RWPE1 (cell line): Measurements from ENCODE around the gene ZNF555.
"Not testable (repeated sequence)": the region's sequence is repeated elsewhere in the genome, so short reads cannot be mapped to it uniquely, and the experiment has no call there.

Experiments used
- CTCF ChIA-PET: fragments of 350-600 bp; sonication (Branson Sonifier 250); formaldehyde crosslinking; extraction: SDS; loops from one replicate; lab custom pipeline; 2021; lab: Yijun Ruan, JAX
- POLR2A ChIA-PET: fragments of 400-600 bp; formaldehyde crosslinking; extraction: SDS; loops from one replicate; lab custom pipeline; 2020; ENCODE audit warnings: antibody characterized with exemption; ENCODE audit not compliant: low non-redundant PET; lab: Yijun Ruan, JAX
- DNase-seq: peaks from one replicate; pipeline ENCODE4 v3.0.0; 2012; ENCODE audit warnings: low spot score
- H3K27ac ChIP-seq: fragments of 450-650 bp; 2 replicates; pipeline ENCODE4 v1.5.1; 2017
- CTCF ChIP-seq: fragments of 450-650 bp; conservative IDR thresholded peaks from 2 replicates; pipeline ENCODE4 v1.5.1; 2017; ENCODE audit warnings: low read depth, mild to moderate bottlenecking

The ZNF555 gene

GRCh38 chr19:2896694-2897093 is 55.4 kb downstream of the ZNF555 start:
- no peak for DNase-seq
- POLR2A ChIA-PET = no interaction called here
- TF ChIP-seq CTCF = no peak
- CTCF ChIA-PET = no interaction called here
- no peak overlapping the region for H3K27ac ChIP-seq

GRCh38 chr19:2900296-2901252 is 59.3 kb downstream of the ZNF555 start, which contains the start of gene ZNF57:
Gene ZNF57, plus strand, starts transcription at chr19:2900928. Its CDS starts 118 bp downstream, at chr19:2901046.
- H3K27ac ChIP-seq = peak within 1 kb of the TSS; percentile 83
- ChIA-PET POLR2A (interaction anchor here (0.8 to 1.3 kb wide), 4 partner anchors 13 to 59 kb away, joined by 3 to 5 read pairs (median 3); partner anchors contain the start of gene ZNF555), CTCF (interaction anchor here (0.5 to 1.3 kb wide), 6 partner anchors 13 to 1620 kb away, joined by 3 to 5 read pairs (median 3); no protein-coding TSS in a partner anchor)
- no peak for TF ChIP-seq CTCF
- DNase-seq = peak; percentile 99

- peak overlapping the region; percentile 63 for H3K27ac ChIP-seq
- POLR2A ChIA-PET = no interaction called here
- TF ChIP-seq CTCF = no peak
- CTCF ChIA-PET = interaction anchor here (1.1 to 1.2 kb wide), 2 partner anchors 15 to 16 kb away, joined by 6 read pairs; no protein-coding TSS in a partner anchor
- no peak for DNase-seq
These were observed 61.4 kb downstream of the ZNF555 start for GRCh38 chr19:2902590-2903218.

GRCh38 chr19:2903326-2903725 is 62.1 kb downstream of the ZNF555 start:
- H3K27ac ChIP-seq = peak overlapping the region; percentile 63
- DNase-seq, POLR2A ChIA-PET: not testable (repeated sequence)
- CTCF ChIA-PET = interaction anchor here (1.1 kb wide), 1 partner anchor 16 kb away, joined by 6 read pairs; no protein-coding TSS in a partner anchor

GRCh38 chr19:2905918-2906519 is 64.7 kb downstream of the ZNF555 start:
- no peak for DNase-seq
- no peak for TF ChIP-seq CTCF
- CTCF ChIA-PET = no interaction called here
- H3K27ac ChIP-seq = peak overlapping the region; percentile 93
- POLR2A ChIA-PET = no interaction called here

GRCh38 chr19:2906631-2907195 is 65.4 kb downstream of the ZNF555 start:
- TF ChIP-seq CTCF = no peak
- H3K27ac ChIP-seq = peak overlapping the region; percentile 93
- ChIA-PET CTCF (no interaction called here), POLR2A (no interaction called here)
- DNase-seq = no peak
